Prostate gland (tissue), 2 donors: ENCODE data around the gene C4orf50. TPM values are rescaled to one million over a fixed set of nuclear protein-coding genes. Genes with fewer than 3 reads are reported as not detected.
"Not testable (repeated sequence)": the region's sequence is repeated elsewhere in the genome, so short reads cannot be mapped to it uniquely, and the experiment has no call there.

Experiments used
- DNase-seq: peaks from one replicate; pipeline ENCODE4 v3.0.0-alpha.2; 2019; ENCODE audit warnings: low spot score
- H3K27ac ChIP-seq, 2 donors: fragments of 200-600 bp; sonication (generic); 2 replicates each; pipeline ENCODE4 v1.5.1; 2017 to 2019
- H3K27me3 ChIP-seq: fragments of 200-600 bp; sonication (generic); replicated peaks from 2 replicates; pipeline ENCODE4 v1.5.1; 2019; ENCODE audit not compliant: insufficient read depth
- H3K36me3 ChIP-seq, 2 donors: fragments of 200-600 bp; sonication (generic); 1 replicate in 1 of 2; 2 replicates in 1 of 2; pipeline versions ENCODE4 v1.5.1 to v1.8.1; 2017 to 2019
- H3K4me1 ChIP-seq: fragments of 200-600 bp; sonication (generic); replicated peaks from 2 replicates; pipeline ENCODE4 v1.5.1; 2019
- H3K4me3 ChIP-seq, 2 donors: fragments of 200-600 bp; sonication (generic); 2 replicates each; pipeline ENCODE4 v1.5.1; 2017 to 2019
- H3K9me3 ChIP-seq: fragments of 200-600 bp; sonication (generic); 2 replicates; pipeline ENCODE4 v1.5.1; 2017
- CTCF ChIP-seq, 4 experiments: fragments of 200-600 bp in 2 of 4; fragments of 450-650 bp in 2 of 4; sonication (generic) in 2 of 4; IDR thresholded peaks; 1 replicate in 3 of 4; 2 replicates in 1 of 4; pipeline ENCODE4 v1.5.1; 2016 to 2019; ENCODE audit warnings: antibody characterized with exemption in 4 of 4, mild to moderate bottlenecking in 2 of 4, moderate library complexity in 2 of 4
- POLR2A ChIP-seq: fragments of 450-650 bp; IDR thresholded peaks from one replicate; pipeline ENCODE4 v1.6.1; 2016; ENCODE audit warnings: antibody characterized with exemption, mild to moderate bottlenecking
- POLR2AphosphoS5 ChIP-seq: sonication (generic); formaldehyde crosslinking; IDR thresholded peaks from one replicate; pipeline ENCODE4 v1.6.1; 2017; ENCODE audit warnings: antibody characterized with exemption
- WGBS: methylation state at CpG from one replicate; pipeline ENCODE4 v1.1.5; 2018; 5-methylcytosine and 5-hydroxymethylcytosine counted together
- intact Hi-C: fragments of 100-400 bp; cut with DNase I; formaldehyde crosslinking; loops from one replicate; pipeline ENCODE4 v1.14.2; 2022
- total RNA-seq, 2 donors: library from RNA; depleted of rRNA; stranded (reverse); fragments of >200 nt; gene quantifications; one replicate each; pipeline ENCODE4 v1.1.0, GENCODE V29; 2016

Gene C4orf50
- total RNA-seq, 2 donors from 2014 or later = 0.87 to 2.8 TPM

DNA sequence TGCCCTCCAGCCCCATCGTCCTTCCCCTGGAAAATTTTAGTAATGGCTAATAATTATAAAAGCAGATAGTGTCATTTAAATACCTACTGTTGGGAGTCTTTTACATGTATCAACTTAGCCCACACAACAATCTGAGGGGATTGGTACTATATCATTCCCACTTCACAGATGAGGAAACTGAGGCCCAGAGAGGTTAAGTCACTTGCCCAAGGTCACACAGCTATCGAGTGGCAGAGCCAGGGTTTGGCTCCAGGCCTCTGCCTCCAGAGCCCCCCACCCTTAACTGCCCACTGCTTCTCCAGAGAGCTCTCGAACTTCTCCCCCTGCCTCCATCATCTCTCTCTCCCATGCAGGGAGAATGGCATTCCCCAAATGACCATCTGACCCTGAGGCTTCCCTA, 7.4 kb downstream of the C4orf50 start:
- H3K27me3 ChIP-seq = no peaks in the 10 kb centered on the region
- intact Hi-C loops = no loop called here
- TF ChIP-seq POLR2A (no peak), CTCF (IDR thresholded peaks at IDR 0.05) (no peak), POLR2AphosphoS5 (no peak)
- WGBS = 79% methylated on average over 3 of the region's 3 CpGs
- no peak overlapping the region for H3K27ac ChIP-seq
- H3K9me3 ChIP-seq = no peaks in the 10 kb centered on the region
- H3K4me3 ChIP-seq = no peak overlapping the region
- H3K4me1 ChIP-seq = no peaks in the 10 kb centered on the region
- DNase-seq = no peak
- no peaks in the 10 kb centered on the region for H3K36me3 ChIP-seq

DNA sequence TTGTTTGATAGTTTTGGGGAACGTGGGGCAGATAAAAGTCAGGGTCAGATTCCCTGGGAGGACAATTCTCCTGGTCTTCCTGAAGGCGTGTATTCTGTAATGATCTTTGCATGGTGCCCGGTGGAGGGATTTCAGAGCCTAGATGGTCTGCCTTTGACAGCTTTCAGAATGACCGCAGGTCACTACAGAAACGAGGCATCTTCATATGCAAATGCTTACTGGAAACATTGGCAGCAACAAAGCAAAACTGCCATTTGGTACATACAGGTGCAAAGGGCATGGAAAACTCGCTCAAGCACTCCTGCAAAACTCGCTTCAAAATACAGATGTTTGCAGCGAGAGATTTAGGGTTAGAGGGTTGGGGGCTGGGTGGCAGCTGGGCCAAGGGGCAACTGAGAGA, 8.8 kb downstream of the C4orf50 start:
- no peaks in the 10 kb centered on the region for H3K4me1 ChIP-seq

DNA sequence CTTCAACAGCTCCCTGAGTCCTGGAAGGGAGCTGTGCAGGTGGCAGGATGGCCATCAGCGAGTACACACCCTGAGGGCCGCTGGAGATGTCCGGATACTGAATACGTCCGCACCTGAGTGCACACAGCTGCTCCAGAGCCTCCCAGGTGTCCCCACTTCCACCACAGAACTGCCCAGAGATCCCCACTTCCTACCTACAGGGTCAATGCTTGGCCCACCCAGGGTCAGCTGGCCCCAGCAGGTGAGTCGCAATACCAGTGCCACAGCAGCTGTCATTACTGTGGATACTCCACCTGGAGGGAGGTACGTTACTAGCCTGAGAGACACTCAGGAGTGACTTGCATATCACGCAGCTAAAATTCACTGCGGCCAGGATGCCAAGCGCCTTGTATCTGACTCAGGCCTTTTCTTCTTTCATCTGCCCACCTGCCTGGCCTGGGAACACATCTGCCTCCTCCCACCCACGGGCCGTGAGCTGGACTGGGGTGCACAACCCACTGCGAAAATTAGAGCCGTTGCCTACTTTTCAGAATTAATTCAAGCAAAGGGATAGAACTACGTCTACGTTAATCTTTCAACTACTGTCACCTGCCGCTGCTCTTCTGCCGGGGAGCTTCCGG, 9.4 kb downstream of the C4orf50 start:
- intact Hi-C loops = no loop called here
- 69% methylated on average over 19 of the region's 19 CpGs for WGBS
- no peak overlapping the region for H3K27ac ChIP-seq
- no peak overlapping the region for H3K4me3 ChIP-seq
- DNase-seq = no peak
- H3K27me3 ChIP-seq = no peaks in the 10 kb centered on the region
- TF ChIP-seq CTCF (IDR thresholded peaks at IDR 0.05) (no peak), POLR2AphosphoS5 (no peak)
- H3K9me3 ChIP-seq = no peaks in the 10 kb centered on the region
- H3K4me1 ChIP-seq = no peaks in the 10 kb centered on the region
- H3K36me3 ChIP-seq = no peaks in the 10 kb centered on the region

More for the DNA sequence above, 8.8 kb downstream of the C4orf50 start:
- Histone ChIP-seq H3K36me3 (no peaks in the 10 kb centered on the region), H3K27ac (no peak overlapping the region), H3K4me3 (no peak overlapping the region), H3K9me3 (no peaks in the 10 kb centered on the region), H3K27me3 (no peaks in the 10 kb centered on the region)
- no peak for DNase-seq
- intact Hi-C loops = no loop called here
- 40% methylated on average over 8 of the region's 8 CpGs for WGBS
- no peak for TF ChIP-seq CTCF (IDR thresholded peaks at IDR 0.05)
- no peak for TF ChIP-seq POLR2A
- no peak for TF ChIP-seq POLR2AphosphoS5

GRCh38 chr4:6008092-6008551, 10.1 kb downstream of the C4orf50 start:
- no peaks in the 10 kb centered on the region for H3K4me1 ChIP-seq
- TF ChIP-seq CTCF (IDR thresholded peaks at IDR 0.05) = no peak
- no peak for TF ChIP-seq POLR2A
- TF ChIP-seq POLR2AphosphoS5 = no peak
- H3K27me3 ChIP-seq = no peaks in the 10 kb centered on the region
- no peaks in the 10 kb centered on the region for H3K36me3 ChIP-seq
- intact Hi-C loops = no loop called here
- no peak overlapping the region for H3K27ac ChIP-seq
- H3K9me3 ChIP-seq = no peaks in the 10 kb centered on the region
- no peak for DNase-seq
- H3K4me3 ChIP-seq = no peak overlapping the region
- WGBS = 60% methylated on average over 53 of the region's 54 CpGs

GRCh38 chr4:6005175-6005574, 13.1 kb downstream of the C4orf50 start:
- intact Hi-C loops = no loop called here
- 71% methylated on average over 4 of the region's 4 CpGs for WGBS
- no peaks in the 10 kb centered on the region for H3K9me3 ChIP-seq
- no peak for DNase-seq
- H3K36me3 ChIP-seq = no peaks in the 10 kb centered on the region
- TF ChIP-seq POLR2A (no peak), CTCF (IDR thresholded peaks at IDR 0.05) (no peak), POLR2AphosphoS5 (no peak)
- H3K27me3 ChIP-seq = no peaks in the 10 kb centered on the region
- H3K4me1 ChIP-seq = no peaks in the 10 kb centered on the region
- no peak overlapping the region for H3K4me3 ChIP-seq
- H3K27ac ChIP-seq = no peak overlapping the region

GRCh38 chr4:6003485-6003884, 14.7 kb downstream of the C4orf50 start:
- H3K27me3 ChIP-seq, DNase-seq, intact Hi-C loops, H3K36me3 ChIP-seq, H3K4me1 ChIP-seq, H3K27ac ChIP-seq, H3K9me3 ChIP-seq, H3K4me3 ChIP-seq: not testable (repeated sequence)
- WGBS = 100% methylated on average over 1 of the region's 1 CpG
